ENCODE data around the gene HBM.
"Not testable (repeated sequence)": the region's sequence is repeated elsewhere in the genome, so short reads cannot be mapped to it uniquely, and the experiment has no call there.

The HBM gene

DNA sequence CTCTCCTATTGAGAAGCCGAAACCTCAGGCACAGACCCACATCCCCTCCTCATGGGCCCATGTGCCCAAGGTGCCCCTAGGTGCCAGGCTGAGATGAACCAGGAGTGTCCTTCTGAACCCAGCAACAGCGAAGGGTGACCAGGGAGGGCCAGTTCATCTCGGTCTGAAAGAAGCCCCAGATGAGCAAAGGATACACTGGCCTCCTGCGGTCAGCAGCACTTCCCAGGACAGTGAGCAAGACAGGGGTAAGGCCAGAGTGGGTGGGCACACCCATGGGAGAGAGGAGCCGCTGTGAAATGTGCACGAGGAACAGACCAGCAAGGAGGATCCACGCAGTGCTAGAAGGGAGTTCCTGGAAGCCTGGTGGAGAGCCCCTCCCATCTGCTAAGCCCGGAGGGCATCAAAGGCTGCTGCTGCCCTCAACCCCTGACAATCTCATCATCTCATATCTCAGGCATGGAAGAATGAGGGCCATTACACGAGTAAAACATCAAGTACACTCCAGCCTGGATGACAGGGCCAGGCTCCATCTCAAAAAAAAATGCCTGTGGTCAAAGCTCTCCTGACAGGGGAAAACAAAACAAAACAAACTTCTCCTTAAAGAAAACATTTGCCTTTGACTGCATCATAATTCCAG is 16.6 kb upstream of the HBM start:
- no peak for DNase-seq

DNA sequence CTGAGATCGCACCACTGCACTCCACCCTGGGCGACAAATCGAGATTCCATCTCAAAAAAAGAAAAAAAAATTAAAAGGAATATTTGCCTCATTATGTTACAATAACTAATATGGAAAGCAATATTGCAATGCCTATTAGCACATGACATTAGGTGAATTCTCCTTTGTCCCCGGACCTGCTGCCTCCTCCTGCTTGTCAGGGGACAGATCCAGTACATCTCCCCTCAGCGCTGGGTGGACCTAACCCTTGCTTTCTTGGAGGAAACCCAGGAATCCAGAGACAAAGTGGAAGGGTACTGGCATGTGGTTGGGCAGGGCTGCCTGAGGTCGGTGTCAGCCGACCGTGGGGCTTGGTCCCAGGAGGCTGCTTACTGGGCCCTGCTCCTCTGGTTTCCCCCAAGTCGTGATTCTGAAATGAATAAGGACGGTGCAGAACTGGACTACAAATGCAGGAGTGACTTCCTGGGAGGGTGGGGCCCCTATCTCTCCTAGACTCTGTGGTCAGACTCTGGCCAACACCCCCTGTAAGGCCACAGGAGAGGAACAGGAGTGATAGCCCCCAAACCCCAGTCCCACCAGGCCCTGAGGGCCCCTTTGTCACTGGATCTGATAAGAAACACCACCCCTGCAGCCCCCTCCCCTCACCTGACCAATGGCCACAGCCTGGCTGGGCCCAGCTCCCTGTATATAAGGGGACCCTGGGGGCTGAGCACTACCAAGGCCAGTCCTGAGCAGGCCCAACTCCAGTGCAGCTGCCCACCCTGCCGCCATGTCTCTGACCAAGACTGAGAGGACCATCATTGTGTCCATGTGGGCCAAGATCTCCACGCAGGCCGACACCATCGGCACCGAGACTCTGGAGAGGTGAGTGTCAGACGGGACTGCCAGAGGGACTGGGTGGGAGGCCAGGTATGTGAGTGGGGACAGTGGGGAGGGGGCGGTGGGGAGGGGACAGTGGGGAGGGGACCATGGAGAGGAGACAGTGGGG is 13.3 kb upstream of the HBM start, which contains the start of gene HBZ:
TSS of gene HBZ (plus strand) at position 504 of the 988 bp plus-strand sequence. CDS start at position 770, 266 bp downstream.
- no peak for DNase-seq

DNA sequence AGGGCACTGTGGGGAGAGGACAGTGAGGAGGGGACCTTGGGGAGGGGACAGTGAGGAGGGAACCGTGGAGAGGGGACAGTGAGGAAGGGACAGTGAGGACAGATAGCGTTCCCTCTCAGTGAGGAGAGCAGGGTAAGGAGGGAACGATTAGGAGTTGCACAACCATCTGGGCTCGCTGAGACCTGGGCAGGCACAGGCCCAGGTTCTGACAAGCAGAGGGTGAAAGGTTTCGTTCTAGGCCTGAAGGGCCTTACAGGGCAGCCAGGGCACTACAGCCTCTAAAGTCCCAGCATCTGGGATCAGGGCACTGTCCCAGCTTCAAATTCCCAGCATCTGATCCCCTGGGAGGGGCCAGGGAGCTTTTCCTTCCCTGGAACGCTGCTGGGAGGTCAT is 12.7 kb upstream of the HBM start:
- DNase-seq: not testable (repeated sequence)

DNA sequence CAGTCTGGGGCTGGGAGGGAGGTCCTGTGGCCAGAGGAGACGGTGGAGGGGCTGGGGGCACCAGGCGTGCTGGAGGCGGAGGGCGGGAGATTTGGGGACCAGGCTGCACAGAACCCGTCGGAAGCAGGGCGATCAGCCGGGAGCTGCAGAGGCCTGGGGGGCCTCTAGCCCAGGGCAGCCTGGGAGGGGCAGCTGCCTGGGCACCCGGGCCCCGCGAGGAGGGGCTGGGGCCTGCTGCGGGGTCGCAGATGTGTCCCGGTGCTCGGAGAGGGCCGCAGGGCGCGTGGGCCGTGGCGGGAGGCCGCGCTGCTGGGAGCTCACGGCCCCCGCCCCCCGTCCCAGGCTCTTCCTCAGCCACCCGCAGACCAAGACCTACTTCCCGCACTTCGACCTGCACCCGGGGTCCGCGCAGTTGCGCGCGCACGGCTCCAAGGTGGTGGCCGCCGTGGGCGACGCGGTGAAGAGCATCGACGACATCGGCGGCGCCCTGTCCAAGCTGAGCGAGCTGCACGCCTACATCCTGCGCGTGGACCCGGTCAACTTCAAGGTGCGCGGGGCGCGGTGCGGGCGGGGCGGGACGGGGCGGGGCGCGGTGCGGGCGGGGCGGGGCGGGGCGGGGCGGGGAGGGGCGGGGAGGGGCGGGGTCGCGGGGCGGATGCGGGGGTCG is 12.1 kb upstream of the HBM start:
- DNase-seq: not testable (repeated sequence)

DNA sequence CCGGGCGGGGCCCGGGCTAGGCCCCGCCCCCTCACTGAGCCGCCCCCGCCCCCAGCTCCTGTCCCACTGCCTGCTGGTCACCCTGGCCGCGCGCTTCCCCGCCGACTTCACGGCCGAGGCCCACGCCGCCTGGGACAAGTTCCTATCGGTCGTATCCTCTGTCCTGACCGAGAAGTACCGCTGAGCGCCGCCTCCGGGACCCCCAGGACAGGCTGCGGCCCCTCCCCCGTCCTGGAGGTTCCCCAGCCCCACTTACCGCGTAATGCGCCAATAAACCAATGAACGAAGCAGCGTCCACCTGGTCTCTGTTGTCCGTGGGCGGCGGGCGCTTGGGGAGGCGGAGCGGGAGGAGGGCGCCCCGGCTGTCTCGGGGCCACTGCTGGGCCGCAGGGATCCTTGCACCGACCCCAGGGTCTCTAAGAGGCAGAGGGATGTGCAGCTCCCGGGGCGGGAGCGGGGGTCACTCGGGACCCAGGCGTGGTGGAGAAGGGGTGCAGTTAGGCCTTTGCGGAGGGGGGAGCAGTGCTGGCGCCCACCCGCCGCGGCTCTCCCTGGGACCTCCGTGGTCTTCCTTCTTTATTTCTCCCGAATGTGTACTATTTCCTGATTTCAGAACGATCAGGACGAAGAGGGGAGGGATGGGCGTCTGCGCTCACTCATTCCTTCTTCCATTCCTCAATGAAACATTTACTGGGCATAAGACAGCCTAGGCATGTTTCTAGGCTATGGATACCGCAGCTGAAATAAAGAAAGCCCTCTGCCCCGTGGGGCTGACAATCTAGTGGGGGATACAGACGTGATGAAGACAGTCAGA is 11.4 kb upstream of the HBM start:
- no peak for DNase-seq

DNA sequence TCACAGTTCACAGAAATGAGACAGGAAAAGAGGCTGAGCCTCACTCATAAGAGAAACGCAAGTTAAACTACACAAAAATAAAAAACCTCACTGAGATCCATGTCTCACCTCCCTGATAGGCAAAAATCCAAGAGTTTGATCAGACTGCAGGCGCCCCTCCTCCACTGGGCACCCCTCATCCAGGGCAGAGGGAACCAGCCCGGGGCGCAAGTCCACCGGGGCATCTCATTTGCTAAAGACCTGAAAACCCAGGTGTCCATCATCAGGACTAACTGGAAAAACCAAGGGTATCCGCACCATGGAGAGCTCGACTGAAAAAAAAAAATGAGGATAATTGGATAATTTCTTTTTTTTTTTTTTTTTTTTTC is 10.8 kb upstream of the HBM start:
- DNase-seq: no peak

DNA sequence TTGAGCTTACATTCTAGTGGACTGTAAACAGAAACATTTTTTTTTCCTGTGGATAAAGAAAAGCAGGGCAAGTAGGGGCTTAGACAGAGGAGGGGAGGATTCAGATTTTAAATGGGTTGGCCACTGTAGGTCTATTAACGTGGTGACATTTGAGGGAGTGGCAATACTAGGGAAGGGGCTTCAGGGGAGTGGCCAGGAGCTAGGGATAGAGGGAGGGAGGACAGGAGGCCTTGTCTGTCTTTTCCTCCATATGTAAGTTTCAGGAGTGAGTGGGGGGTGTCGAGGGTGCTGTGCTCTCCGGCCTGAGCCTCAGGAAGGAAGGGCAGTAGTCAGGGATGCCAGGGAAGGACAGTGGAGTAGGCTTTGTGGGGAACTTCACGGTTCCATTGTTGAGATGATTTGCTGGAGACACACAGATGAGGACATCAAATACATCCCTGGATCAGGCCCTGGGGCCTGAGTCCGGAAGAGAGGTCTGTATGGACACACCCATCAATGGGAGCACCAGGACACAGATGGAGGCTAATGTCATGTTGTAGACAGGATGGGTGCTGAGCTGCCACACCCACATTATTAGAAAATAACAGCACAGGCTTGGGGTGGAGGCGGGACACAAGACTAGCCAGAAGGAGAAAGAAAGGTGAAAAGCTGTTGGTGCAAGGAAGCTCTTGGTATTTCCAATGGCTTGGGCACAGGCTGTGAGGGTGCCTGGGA is 6.5 kb upstream of the HBM start:
- no peak for DNase-seq

DNA sequence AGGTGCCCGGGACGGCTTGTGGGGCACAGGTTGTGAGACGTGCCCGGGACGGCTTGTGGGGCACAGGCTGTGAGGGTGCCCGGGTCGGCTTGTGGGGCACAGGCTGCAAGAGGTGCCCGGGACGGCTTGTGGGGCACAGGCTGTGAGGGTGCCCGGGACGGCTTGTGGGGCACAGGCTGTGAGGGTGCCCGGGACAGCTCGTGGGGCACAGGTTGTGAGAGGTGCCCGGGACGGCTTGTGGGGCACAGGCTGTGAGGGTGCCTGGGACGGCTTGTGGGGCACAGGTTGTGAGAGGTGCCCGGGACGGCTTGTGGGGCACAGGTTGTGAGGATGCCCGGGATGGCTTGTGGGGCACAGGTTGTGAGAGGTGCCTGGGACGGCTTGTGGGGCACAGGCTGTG is 5.5 kb upstream of the HBM start:
- DNase-seq: not testable (repeated sequence)

DNA sequence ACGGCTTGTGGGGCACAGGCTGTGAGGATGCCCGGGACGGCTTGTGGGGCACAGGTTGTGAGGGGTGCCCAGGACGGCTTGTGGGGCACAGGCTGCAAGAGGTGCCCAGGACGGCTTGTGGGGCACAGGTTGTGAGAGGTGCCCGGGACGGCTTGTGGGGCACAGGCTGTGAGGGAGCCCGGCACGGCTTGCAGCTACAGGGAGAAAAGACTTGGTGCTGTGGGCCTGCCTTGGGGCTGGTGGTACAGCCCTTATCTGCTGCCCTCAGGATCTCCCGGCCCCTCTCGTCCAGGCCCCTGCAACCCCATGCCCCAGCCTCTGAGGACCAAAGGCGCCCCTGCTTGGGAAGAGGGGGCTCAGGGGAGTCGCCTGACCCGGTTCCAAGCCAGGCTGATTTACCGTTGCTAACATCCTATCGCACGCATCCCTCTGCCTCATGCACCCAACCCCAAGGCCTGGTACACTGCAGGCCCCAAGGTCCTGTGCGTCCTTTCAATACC is 5.0 kb upstream of the HBM start:
- DNase-seq: no peak

DNA sequence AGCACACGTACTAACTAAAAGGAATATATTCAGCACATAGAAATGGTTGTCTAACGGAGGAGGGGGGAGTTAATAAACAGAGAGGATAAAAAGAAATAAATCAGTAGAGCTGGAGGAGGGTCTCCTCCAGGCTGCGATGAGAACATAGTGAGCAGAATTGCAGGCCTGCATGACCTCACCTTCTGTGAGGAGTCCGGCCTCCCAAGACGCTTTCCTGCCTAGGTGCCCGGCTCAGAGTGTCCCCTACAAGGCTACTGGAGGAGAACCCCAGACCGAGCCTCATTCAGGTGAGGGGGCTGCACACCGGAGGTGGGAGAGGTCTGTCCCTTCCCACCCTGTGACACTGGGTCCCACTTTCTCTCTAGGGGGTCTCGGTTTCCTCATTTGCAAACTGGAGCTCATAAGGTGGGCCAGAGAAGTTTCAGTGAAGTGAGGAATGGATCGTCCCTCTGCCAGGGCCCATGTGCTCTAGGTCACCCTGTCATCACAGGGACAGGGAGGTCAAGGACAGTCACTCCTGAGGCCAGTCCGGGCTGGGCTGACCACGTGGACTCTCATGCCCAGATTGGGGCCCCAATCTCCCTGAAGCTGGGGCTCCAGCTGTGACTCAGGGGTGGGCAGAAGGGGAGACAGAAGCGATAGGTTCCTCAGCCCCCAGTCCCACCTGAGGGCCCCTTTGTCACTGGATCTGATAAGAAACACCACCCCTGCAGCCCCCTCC is 3.3 kb upstream of the HBM start:
- DNase-seq: no peak

DNA sequence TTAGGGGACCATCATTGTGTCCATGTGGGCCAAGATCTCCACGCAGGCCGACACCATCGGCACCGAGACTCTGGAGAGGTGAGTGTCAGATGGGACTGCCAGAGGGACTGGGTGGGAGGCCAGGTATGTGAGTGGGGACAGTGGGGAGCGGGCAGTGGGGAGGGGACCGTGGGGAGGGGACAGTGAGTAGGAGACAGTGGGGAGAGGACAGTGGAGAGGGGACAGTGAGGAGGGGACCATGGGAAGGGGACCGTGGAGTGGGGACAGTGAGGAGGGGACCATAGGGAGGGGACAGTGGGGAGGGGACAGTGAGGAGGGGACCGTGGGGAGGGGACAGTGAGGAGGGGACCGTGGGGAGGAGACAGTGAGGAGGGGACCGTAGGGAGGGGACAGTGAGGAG is 2.6 kb upstream of the HBM start:
- not testable (repeated sequence) for DNase-seq

DNA sequence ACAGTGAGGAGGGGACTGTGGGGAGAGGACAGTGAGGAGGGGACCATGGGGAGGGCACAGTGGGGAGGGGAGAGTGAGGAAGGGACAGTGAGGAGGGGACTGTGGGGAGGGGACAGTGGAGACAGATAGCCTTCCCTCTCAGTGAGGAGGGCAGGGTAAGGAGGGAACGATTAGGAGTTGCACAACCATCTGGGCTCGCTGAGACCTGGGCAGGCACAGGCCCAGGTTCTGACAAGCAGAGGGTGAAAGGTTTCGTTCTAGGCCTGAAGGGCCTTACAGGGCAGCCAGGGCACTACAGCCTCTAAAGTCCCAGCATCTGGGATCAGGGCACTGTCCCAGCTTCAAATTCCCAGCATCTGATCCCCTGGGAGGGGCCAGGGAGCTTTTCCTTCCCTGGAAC is 2.1 kb upstream of the HBM start:
- DNase-seq: not testable (repeated sequence)

DNA sequence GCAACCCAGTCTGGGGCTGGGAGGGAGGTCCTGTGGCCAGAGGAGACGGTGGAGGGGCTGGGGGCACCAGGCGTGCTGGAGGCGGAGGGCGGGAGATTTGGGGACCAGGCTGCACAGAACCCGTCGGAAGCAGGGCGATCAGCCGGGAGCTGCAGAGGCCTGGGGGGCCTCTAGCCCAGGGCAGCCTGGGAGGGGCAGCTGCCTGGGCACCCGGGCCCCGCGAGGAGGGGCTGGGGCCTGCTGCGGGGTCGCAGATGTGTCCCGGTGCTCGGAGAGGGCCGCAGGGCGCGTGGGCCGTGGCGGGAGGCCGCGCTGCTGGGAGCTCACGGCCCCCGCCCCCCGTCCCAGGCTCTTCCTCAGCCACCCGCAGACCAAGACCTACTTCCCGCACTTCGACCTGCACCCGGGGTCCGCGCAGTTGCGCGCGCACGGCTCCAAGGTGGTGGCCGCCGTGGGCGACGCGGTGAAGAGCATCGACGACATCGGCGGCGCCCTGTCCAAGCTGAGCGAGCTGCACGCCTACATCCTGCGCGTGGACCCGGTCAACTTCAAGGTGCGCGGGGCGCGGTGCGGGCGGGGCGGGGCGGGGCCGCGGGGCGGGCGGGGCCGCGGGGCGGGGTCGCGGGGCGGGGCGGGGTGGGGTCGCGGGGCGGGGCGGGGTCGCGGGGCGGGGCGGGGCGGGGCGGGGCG is 1.5 kb upstream of the HBM start:
- not testable (repeated sequence) for DNase-seq

DNA sequence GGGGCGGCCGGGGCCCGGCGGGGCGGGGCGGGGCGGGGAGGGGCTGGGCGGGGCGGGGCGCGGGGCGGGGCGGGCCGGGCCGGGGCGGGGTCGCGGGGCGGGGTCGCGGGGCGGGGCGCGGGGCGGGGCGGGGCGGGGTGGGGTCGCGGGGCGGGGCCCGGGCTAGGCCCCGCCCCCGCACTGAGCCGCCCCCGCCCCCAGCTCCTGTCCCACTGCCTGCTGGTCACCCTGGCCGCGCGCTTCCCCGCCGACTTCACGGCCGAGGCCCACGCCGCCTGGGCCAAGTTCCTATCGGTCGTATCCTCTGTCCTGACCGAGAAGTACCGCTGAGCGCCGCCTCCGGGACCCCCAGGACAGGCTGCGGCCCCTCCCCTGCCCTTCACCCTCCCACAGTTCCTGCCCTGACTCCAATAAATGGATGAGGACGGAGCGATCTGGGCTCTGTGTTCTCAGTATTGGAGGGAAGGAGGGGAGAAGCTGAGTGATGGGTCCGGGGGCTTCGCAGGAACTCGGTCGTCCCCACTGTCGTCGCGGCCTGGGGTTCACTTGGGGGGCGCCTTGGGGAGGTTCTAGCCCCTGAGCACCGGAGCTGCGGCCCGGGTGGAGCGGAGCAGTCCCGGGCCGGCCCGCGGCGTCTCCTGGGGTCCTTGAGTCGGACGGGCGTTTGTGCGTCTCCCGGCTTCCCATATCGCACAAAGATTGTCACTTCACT is 795 bp upstream of the HBM start:
- no peak for DNase-seq

DNA sequence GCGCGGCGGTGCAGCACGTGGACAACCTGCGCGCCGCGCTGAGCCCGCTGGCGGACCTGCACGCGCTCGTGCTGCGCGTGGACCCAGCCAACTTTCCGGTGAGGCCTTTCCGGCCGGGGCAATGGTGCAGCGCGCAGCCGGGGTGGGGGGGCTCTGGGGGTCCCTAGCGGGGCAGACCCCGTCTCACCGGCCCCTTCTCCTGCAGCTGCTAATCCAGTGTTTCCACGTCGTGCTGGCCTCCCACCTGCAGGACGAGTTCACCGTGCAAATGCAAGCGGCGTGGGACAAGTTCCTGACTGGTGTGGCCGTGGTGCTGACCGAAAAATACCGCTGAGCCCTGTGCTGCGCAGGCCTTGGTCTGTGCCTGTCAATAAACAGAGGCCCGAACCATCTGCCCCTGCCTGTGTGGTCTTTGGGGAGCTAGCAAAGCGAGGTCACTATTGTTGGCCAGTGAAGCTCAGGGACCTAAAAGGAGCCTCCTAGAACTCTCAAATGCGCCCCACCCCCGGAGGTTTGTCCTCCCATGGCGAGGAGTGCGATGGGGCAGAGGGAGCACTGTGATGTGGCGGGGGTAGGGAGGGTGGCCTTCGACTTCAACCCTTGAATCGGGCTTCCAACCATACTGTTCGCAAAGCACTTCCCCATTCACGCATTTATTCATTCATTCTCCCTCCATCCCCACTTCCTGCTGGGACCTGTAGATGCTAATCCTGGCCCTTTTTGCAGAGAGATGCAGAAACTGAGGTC is 770 bp downstream of the HBM start:
- no peak for DNase-seq

DNA sequence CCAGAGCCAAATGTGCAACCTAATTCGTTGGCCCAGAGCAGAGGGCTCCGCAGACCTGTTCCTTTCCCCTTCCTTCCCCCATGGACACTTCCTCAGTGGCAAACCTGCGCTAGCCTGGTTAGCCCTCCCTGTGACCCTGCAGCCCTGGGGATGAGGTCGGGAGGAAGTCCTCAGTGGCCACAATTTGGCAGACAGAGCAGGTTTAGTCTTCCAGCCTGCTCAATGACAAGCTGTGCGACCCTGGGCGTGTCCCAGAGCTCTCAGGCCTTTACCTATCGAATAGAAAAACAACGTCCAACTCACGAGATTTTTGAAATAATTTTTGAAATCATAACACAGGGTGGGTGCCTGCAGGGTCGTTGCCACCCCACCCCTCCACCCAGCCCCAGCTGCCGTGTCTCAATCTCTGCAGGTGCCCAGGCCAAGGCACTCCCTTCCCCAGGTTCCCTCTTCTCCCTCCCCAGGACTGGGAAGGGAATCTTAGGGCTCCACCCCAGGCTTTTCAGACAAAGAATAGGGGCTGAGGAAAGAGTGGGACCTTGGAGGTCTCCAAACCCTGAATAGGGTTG is 1.4 kb downstream of the HBM start:
- no peak for DNase-seq

DNA sequence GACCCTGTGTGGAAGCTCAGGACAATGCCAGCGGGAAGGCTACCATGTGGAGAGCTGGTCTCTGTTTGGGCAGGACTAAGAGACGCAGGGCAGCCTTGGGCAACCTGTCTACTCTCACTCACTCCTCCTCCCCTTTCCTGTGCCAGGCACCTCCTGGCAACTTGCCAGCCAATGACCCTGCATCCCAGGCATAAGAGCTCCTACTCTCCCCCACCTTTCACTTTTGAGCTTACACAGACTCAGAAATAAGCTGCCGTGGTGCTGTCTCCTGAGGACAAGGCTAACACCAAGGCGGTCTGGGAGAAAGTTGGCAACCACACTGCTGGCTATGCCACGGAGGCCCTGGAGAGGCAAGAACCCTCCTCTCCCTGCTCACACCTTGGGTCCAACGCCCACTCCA is 2.6 kb downstream of the HBM start:
- no peak for DNase-seq

DNA sequence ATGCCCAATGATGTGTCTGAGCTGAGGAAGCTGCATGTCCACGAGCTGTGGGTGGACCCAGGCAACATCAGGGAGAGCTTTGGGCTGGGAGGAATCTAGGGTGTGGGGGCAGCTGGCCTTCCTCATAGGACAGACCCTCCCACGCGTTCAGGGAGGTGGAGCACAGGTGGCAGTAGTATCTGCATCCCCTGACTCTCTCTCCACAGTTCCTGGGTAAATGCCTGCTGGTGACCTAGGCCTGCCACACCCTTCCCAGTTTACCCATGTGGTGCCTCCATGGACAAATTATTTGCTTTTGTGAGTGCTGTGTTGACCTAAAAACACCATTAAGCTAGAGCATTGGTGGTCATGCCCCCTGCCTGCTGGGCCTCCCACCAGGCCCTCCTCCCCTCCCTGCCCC is 3.2 kb downstream of the HBM start:
- DNase-seq: no peak

DNA sequence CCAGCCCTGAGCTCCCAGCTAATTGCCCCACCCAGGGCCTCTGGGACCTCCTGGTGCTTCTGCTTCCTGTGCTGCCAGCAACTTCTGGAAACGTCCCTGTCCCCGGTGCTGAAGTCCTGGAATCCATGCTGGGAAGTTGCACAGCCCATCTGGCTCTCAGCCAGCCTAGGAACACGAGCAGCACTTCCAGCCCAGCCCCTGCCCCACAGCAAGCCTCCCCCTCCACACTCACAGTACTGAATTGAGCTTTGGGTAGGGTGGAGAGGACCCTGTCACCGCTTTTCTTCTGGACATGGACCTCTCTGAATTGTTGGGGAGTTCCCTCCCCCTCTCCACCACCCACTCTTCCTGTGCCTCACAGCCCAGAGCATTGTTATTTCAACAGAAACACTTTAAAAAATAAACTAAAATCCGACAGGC is 4.3 kb downstream of the HBM start:
- not testable (repeated sequence) for DNase-seq
